Measurements from ENCODE around the gene FRYL. TPM values are rescaled to one million over a fixed set of nuclear protein-coding genes. Genes with fewer than 3 reads are reported as not detected.

Gene FRYL
- 12.4 and 49.1 TPM in 2 replicates for total RNA-seq

GRCh38 chr4:48779998-48780864 lies at the start of gene FRYL:
TSS of gene FRYL (minus strand) at chr4:48780279. CDS start at chr4:48634410, 145,869 bp downstream.

GRCh38 chr4:48490012-48490679 lies 289.9 kb downstream of the FRYL start, which contains the start of gene ZAR1:
TSS of gene ZAR1 (plus strand) at chr4:48490252. CDS start at chr4:48490292, 40 bp downstream.

GRCh38 chr4:48483006-48483776 lies 296.9 kb downstream of the FRYL start, which contains the start of gene SLC10A4:
TSS of gene SLC10A4 (plus strand) at chr4:48483343. CDS start at chr4:48483562, 219 bp downstream.

Other genes starting within 250 kb of the FRYL start
- gene OCIAD1, start 50.8 kb upstream of the FRYL start, total RNA-seq = 94.3 and 161 TPM in 2 replicates
- gene OCIAD2, start 126.5 kb upstream of the FRYL start, total RNA-seq = 27.3 and 28.8 TPM in 2 replicates
- not detected in 2 replicates for gene CWH43, start 206.0 kb upstream of the FRYL start, total RNA-seq